HepG2 (cell line): ENCODE results near the gene ABHD17A.

ENCODE experiments used
- CTCF ChIP-seq: sonication (generic); formaldehyde crosslinking; IDR thresholded peaks from 2 replicates; pipeline ENCODE4 v1.5.0; 2020; ENCODE audit warnings: mild to moderate bottlenecking, missing genetic modification reagents, moderate library complexity
- MIER2 ChIP-seq: IDR thresholded peaks from 2 replicates; pipeline ENCODE4 v1.6.1; 2016; ENCODE audit warnings: missing biosample characterization, missing genetic modification reagents
- MYC ChIP-seq: sonication (generic); formaldehyde crosslinking; IDR thresholded peaks from 2 replicates; pipeline ENCODE4 v1.9.0; 2021; ENCODE audit warnings: missing genetic modification reagents, borderline replicate concordance
- TGIF2 ChIP-seq: IDR thresholded peaks from 2 replicates; pipeline ENCODE4 v1.6.1; 2016; ENCODE audit warnings: control low read depth, missing compliant biosample characterization
- ZBTB1 ChIP-seq: sonication (generic); formaldehyde crosslinking; IDR thresholded peaks from 2 replicates; pipeline ENCODE4 v1.4.0; 2020; ENCODE audit warnings: missing genetic modification reagents, borderline replicate concordance

GRCh38 chr19:1920644-1921043, 35.3 kb upstream of the ABHD17A start:
- TF ChIP-seq MIER2 (CRISPR knock-in tag) (no peak), MYC (CRISPR knock-in tag) (no peak), ZBTB1 (no peak), CTCF (CRISPR knock-in tag) (no peak), TGIF2 (CRISPR knock-in tag) (no peak)
